ENCODE measurements around the gene EXOC4. TPM values are rescaled to one million over a fixed set of nuclear protein-coding genes. Genes with fewer than 3 reads are reported as not detected.

The EXOC4 gene
- total and polyA plus RNA-seq, 2 of the 8 experiments (the other 6 are each of a cell fraction or from before 2014, with no cell fraction given), result 27.0 to 67.3 TPM

GRCh38 chr7:134014935-134015334, 762.1 kb downstream of the EXOC4 start:
- CTCF ChIA-PET (ENCODE audit: partially characterized antibody), result interaction anchor here (0.7 to 2.4 kb wide), 4 partner anchors 126 to 1062 kb away, joined by 3 to 15 read pairs (median 4); no protein-coding TSS in a partner anchor

More at GRCh38 chr7:134014935-134015334, 762.1 kb downstream of the EXOC4 start:
- no peak for DNase-seq (ENCODE audit: low read depth in 1 of 2, low spot score in 2 of 2)
- no peak overlapping the region for H3K4ac ChIP-seq (replicated peaks; ENCODE audit: insufficient read length, low read depth, low read length)
- H3K79me1 ChIP-seq (ENCODE audit: low read depth, low read length), result no peaks in the 10 kb centered on the region
- no peaks in the 10 kb centered on the region for H4K20me1 ChIP-seq (replicated peaks in 1 of 2; ENCODE audit: control insufficient read depth in 1 of 2, insufficient read depth in 2 of 2, low read length in 2 of 2)
- H4K5ac ChIP-seq (ENCODE audit: insufficient read length, low read depth, low read length), result no peak overlapping the region
- no peak overlapping the region for H3K9ac ChIP-seq (replicated peaks in 1 of 4; ENCODE audit: extremely low read depth in 1 of 4, low read depth in 3 of 4, low read length in 3 of 4)
- peaks cover 0 to 5% (median 2%) of the 10 kb centered on the region in 4 experiments; a peak in 3 of 7 replicates for H3K4me1 ChIP-seq (replicated peaks in 1 of 4; ENCODE audit: control insufficient read depth in 3 of 4, insufficient read depth in 4 of 4, low read length in 3 of 4)
- H3K4me3 ChIP-seq (ENCODE audit: extremely low read depth in 1 of 4, insufficient read depth in 2 of 4, low read depth in 3 of 4, low read length in 4 of 4), result no peak overlapping the region
- no peaks in the 10 kb centered on the region for H3K79me2 ChIP-seq (ENCODE audit: control insufficient read depth in 1 of 2, insufficient read depth in 2 of 2, low read length in 2 of 2)
- H2BK120ac ChIP-seq (replicated peaks; ENCODE audit: low read depth, low read length), result no peak overlapping the region
- no peaks in the 10 kb centered on the region for H3K23me2 ChIP-seq (ENCODE audit: low read depth, low read length)
- no peaks in the 10 kb centered on the region for H3K9me3 ChIP-seq (ENCODE audit: insufficient read depth in 2 of 2, low read depth in 1 of 2, low read length in 1 of 2)
- H2BK15ac ChIP-seq (ENCODE audit: low read length), result no peak overlapping the region
- H3K36me3 ChIP-seq (ENCODE audit: control insufficient read depth in 2 of 4, insufficient read depth in 4 of 4, low read length in 3 of 4), result no peaks in the 10 kb centered on the region; a peak in 1 of 8 replicates
- no peak overlapping the region for H3K56ac ChIP-seq (replicated peaks; ENCODE audit: insufficient read length, low read depth, low read length)
- no peak overlapping the region for H3K27ac ChIP-seq (ENCODE audit: low read depth, low read length)
- no peak overlapping the region for H2BK20ac ChIP-seq (ENCODE audit: low read length)
- no peak overlapping the region for H2AFZ ChIP-seq (ENCODE audit: low read length)
- no peak overlapping the region for H2AK5ac ChIP-seq (ENCODE audit: low read depth, low read length)
- FAIRE-seq, result no peak
- no peak overlapping the region for H2BK5ac ChIP-seq (ENCODE audit: low read depth, low read length)
- H3K18ac ChIP-seq (ENCODE audit: extremely low read depth, low read length), result no peak overlapping the region
- no peaks in the 10 kb centered on the region for H3K27me3 ChIP-seq (replicated peaks in 1 of 4; ENCODE audit: control insufficient read depth in 3 of 4, extremely low read depth in 1 of 4, insufficient read depth in 3 of 4, low read length in 3 of 4)
- H4K8ac ChIP-seq (ENCODE audit: extremely low read depth, insufficient read depth, low read length), result no peak overlapping the region
- WGBS, 2 experiments (ENCODE audit: extremely low coverage in 1 of 2, insufficient coverage in 1 of 2, insufficient read length in 1 of 2, insufficient replicate concordance in 2 of 2, low coverage in 1 of 2, low lambda C conversion rate in 2 of 2, missing lambda C conversion rate in 1 of 2), result 94% methylated on average over 3 of the region's 3 CpGs; no CpG with 5 or more reads in 1 of the 2 experiments
- no peak overlapping the region for H2BK12ac ChIP-seq (ENCODE audit: low read depth, low read length)
- no peak overlapping the region for H3K4me2 ChIP-seq (ENCODE audit: insufficient read depth in 1 of 2, low read depth in 2 of 2, low read length in 2 of 2)
- H3K14ac ChIP-seq (ENCODE audit: insufficient read length), result no peak overlapping the region
- TF ChIP-seq ATF3 (IDR thresholded peaks at IDR 0.05; ENCODE audit: insufficient read depth, low read depth, low read length) (no peak), KDM5A (IDR thresholded peaks at IDR 0.05; ENCODE audit: low read length) (no peak), HDAC2 (IDR thresholded peaks at IDR 0.05; ENCODE audit: borderline replicate concordance in 1 of 2, low read depth in 2 of 2, low read length in 2 of 2) (no peak), TAF7 (optimal IDR thresholded peaks at IDR 0.05; ENCODE audit: borderline replicate concordance, low read depth, low read length) (no peak), KDM4A (IDR thresholded peaks at IDR 0.05; ENCODE audit: low read depth, low read length, severe bottlenecking) (no peak), JUN (IDR thresholded peaks at IDR 0.05; ENCODE audit: low read depth, low read length) (no peak), CTBP2 (IDR thresholded peaks at IDR 0.05; ENCODE audit: borderline replicate concordance, insufficient read depth, insufficient read length, low read length) (no peak)
- no peak overlapping the region for H3K23ac ChIP-seq (ENCODE audit: insufficient read length)
- POLR2A ChIA-PET (ENCODE audit: partially characterized antibody), result no interaction called here
- H4K91ac ChIP-seq (replicated peaks; ENCODE audit: insufficient read length, low read length), result no peak overlapping the region
